HG03175 (cell line): ENCODE measurements around the gene APOBEC3G.
"Not testable (repeated sequence)": the region's sequence is repeated elsewhere in the genome, so short reads cannot be mapped to it uniquely, and the experiment has no call there.

Experiments
- ATAC-seq: cut with Tn5 transposase; IDR thresholded peaks from one replicate; pipeline ENCODE4 v1.9.1; 2021; ENCODE audit warnings: mild to moderate bottlenecking, moderate library complexity; ENCODE audit not compliant: unreplicated experiment

APOBEC3G gene

DNA sequence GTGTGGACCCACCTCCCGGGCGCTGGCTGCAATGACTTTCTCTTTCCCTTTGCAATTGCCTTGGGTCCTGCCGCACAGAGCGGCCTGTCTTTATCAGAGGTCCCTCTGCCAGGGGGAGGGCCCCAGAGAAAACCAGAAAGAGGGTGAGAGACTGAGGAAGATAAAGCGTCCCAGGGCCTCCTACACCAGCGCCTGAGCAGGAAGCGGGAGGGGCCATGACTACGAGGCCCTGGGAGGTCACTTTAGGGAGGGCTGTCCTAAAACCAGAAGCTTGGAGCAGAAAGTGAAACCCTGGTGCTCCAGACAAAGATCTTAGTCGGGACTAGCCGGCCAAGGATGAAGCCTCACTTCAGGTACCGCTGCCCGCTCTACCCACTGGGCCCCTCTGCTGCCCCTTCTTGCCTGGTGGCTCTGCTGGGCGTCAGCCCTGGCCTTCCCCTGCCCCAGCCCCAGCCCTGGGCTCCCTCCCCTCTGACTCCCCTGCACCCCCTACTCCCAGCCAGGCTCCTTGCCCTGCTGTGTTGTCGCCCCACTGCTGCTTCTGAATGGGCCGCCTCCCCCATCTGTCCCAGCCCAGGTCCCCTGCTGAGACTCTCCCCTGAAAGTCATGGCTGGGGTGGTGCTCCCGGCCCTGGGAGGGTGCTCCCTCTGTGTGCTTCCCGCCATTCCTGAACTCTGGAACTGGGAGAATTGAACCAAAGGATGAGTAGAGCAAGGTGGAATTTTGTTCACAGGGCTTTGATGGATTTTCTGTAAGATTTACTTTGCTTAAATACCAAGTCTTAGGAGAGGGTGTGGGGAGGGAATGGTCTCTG is at the start of gene APOBEC3G:
Gene APOBEC3G, plus strand, starts transcription at position 250 of the 815 bp plus-strand sequence. Its CDS starts 87 bp downstream, at position 337.
- peak; percentile 62 for ATAC-seq

DNA sequence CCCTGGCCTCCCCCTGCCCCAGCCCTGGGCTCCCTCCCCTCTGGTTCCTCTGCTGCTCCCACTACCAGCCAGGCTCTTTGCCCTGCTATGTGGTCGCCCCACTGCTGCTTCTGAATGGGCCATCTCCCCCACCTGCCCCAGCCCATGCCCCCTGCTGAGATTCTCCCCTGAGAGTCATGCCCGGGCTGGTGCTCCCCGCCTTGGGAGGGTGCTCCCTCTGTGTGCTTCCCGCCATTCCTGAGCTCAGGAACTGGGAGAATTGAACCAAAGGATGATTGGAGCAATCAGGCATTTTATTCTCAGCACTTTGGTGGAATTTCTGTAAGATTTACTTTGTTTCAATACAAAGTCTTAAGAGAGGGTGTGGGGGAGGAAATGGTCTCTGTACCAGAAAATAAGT is 49.4 kb upstream of the APOBEC3G start:
- no peak for ATAC-seq

DNA sequence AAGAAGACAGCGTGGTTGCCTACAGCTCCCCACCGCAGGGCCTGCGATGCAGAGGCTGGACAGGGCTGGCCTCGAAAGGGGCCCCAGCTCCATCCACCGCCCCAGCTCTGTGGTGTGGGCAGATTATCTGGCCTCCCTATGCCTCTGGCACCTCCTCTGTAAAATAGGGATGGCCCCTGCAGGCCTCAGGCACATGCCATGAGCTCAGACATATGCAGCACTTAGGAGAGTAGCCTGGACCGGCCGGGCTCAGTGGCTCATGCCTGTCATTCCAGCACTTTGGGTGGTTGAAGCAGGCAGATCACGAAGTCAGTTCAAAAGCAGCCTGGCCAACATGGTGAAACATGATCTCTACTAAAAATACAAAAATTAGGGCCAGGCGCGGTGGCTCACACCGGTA is 48.8 kb upstream of the APOBEC3G start:
- ATAC-seq: no peak

DNA sequence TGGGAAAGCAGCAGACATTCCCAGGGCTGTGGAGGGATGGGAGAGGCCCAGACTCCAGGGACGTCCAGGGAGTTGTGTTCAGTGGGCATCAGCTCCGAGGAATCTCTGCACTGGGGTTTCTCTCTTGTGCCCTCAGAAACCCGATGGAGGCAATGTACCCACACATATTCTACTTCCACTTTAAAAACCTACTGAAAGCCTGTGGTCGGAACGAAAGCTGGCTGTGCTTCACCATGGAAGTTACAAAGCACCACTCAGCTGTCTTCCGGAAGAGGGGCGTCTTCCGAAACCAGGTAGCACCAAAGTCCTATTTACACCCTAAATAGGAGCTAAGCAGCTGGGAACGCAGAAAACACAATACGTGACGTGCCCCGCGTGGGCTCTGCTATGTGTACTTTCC is 47.8 kb upstream of the APOBEC3G start:
- no peak for ATAC-seq

DNA sequence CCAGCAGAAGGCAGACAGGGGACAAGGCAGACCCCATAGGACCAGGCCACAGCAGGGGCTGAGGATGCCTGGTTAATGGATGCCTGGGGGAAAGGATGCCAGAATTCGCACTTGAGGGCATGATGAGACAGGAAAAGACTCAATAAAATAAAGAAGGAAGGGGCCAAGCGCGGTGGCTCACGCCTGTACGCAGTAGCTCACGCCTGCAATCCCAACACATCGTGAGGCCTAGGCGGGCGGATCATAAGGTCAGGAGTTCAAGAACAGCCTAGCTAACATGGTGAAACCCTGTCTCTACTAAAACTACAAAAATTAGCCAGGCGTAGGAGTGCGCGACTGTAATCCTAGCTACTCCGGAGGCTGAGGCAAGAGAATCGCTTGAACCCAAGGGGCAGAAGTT is 46.4 kb upstream of the APOBEC3G start:
- ATAC-seq: no peak

DNA sequence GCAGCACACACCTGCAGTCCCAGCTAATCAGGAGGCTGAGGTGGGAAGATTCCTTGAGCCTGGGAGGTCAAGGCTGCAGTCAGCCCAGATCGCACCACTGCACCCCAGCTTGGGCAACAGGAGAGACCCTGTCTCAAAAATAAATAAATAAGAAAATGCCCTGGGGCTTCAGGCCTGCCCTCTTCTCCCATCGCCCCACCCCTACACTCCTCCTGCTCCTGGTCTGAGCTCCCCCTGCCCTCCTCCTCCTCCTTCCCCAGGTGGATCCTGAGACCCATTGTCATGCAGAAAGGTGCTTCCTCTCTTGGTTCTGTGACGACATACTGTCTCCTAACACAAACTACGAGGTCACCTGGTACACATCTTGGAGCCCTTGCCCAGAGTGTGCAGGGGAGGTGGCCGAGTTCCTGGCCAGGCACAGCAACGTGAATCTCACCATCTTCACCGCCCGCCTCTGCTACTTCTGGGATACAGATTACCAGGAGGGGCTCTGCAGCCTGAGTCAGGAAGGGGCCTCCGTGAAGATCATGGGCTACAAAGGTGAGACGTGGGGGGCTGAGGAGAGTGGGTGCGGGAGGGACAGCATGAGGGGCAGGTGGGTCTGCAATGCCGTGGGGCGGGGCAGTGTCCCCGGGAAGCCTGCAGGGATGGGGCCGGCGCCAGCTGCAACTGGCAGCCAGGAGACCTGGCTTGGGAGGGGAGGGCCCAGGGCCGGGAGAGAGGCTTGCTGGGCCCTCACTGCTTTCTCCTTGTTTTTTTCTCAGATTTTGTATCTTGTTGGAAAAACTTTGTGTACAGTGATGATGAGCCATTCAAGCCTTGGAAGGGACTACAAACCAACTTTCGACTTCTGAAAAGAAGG is 45.4 kb upstream of the APOBEC3G start:
- ATAC-seq: not testable (repeated sequence)

DNA sequence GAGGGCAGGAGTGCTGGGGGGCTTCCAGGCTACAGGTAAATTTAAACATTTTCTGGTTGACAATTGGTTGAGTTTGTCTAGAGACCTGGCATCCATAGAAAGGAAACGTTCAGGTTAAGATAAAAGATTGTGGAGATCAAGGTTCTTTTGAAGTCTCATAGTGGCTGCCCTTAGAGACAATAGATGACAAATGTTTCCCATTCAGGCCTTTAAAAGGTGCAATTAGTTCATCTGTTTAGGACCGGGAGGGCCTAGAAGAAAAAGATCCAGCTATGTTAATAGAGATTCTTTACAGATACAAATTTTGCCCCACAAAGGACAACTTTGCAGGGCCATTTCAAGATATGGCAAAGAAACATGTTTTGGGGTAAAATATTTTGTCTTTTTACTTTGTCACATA is 40.0 kb upstream of the APOBEC3G start:
- not testable (repeated sequence) for ATAC-seq

DNA sequence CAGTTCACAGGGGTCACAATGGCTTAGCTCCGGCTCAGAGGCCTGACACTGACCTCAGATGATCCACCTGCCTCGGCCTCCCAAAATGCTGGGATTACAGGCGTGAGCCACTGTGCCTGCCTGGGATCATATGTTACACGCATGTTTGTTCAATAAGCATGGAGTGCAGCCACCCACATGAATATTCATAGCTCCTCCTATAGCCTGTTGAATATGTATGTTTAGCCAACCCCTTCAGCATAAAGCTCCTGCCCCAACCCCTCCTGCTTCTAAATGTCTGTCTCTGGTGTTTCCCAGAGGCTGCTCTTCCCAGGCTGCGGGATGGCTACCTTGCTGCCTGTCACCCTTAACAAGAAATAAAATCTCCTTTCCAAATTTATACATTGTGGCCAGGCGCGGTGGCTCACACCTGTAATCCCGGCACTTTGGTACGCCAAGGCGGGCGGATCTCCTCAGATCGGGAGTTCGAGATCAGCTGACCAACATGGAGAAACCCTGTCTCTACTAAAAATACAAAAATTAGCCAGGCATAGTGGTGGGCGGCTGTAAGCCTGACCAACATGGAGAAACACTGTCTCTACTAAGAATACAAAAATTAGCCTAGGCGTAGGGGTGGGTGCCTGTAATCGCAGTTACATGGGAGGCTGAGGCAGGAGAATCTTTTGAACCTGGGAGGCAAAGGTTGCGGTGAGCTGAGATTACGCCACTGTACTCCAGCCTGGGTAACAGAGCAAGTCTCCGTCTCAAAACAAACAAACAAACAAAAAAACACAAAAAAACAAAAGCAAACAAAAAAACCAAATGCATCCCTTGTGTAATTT is 37.6 kb upstream of the APOBEC3G start:
- no peak for ATAC-seq

DNA sequence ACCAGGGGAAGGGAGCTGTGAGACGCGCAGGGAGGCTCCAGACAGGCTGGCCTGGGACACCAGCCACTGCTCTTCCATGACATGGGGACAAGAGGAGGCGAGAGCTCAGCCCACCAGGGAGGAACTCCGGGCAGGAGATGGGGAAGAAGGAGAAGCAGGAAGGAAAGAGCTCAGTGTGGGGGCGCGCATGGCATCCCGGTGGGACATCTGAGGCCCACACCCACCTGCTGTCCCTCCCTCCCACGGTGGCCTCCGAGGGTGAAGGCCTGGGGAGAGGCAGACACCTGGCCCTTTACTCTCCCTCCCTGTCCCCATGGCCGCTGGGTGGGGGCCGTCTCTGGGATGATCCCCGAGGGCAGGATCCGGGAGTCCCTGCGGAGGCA is 36.9 kb upstream of the APOBEC3G start:
- not testable (repeated sequence) for ATAC-seq

DNA sequence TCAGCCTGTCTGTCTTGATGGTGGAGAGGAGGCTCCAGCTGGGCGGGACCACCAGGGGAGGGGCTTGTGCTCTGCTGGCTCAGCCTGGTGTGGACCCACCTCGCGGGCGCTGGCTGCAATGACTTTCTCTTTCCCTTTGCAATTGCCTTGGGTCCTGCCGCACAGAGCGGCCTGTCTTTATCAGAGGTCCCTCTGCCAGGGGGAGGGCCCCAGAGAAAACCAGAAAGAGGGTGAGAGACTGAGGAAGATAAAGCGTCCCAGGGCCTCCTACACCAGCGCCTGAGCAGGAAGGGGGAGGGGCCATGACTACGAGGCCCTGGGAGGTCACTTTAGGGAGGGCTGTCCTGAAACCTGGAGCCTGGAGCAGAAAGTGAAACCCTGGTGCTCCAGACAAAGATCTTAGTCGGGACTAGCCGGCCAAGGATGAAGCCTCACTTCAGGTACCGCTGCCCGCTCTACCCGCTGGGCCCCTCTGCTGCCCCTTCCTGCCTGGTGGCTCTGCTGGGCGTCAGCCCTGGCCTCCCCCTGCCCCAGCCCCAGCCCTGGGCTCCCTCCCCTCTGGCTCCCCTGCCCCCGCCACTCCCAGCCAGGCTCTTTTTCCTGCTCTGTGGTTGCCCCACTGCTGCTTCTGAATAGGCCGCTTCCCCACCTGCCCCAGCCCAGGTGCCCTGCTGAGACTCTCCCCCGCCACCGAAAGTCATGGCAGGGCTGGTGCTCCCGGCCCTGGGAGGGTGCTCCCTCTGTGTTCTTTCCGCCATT is 36.4 kb upstream of the APOBEC3G start, which contains the start of gene APOBEC3F:
Gene APOBEC3F, plus strand, starts transcription at position 327 of the 759 bp plus-strand sequence. Its CDS starts 97 bp downstream, at position 424.
- peak; percentile 99 for ATAC-seq

DNA sequence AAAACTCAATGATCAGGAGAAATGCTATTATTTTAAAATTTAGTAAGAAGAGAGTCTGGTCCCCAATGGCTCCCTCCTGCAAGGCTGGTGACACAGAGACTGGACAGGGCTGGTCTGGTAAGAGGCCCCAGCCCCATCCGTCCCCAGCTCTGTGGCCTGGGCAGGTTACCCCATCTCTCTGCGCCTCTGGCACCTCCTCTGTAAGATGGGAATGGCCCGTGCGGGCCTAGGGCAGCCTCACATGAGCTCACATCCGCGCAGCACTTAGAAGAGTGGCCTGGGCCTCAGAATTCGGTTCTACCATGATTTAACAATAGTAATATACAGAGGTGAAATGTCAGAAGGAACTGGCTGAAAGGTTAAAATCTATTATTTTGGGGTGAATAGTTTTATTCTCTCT is 35.2 kb upstream of the APOBEC3G start:
- ATAC-seq: no peak

DNA sequence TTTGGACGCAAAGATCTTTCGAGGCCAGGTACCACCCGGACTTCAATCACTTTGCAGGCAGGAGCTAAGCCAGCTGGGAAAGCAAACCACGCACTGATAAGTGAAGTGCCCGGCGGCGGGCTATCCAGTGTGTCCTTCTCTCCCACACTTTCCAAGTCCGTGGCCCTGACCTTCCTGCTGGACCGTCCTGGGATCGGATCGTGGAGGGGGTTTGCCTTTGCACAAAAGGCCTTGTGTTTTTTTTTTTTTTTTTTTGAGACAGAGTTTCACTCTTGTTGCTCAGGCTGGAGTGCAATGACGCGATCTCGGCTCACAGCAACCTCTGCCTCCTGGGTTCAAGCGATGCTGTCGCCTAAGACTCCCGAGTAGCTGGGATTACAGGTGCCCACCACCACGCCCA is 34.0 kb upstream of the APOBEC3G start:
- not testable (repeated sequence) for ATAC-seq

DNA sequence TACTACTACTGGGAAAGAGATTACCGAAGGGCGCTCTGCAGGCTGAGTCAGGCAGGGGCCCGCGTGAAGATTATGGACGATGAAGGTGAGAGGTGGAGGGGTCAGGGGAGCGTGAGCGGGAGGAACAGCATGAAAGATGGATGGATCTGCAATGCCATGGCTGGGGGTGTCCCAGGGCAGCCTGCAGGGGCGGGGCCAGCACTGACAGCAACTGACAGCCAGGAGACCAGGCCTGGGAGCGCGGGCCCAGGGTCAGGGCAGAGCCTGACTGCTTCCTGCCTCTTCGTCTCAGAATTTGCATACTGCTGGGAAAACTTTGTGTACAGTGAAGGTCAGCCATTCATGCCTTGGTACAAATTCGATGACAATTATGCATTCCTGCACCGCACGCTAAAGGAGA is 31.9 kb upstream of the APOBEC3G start:
- not testable (repeated sequence) for ATAC-seq

DNA sequence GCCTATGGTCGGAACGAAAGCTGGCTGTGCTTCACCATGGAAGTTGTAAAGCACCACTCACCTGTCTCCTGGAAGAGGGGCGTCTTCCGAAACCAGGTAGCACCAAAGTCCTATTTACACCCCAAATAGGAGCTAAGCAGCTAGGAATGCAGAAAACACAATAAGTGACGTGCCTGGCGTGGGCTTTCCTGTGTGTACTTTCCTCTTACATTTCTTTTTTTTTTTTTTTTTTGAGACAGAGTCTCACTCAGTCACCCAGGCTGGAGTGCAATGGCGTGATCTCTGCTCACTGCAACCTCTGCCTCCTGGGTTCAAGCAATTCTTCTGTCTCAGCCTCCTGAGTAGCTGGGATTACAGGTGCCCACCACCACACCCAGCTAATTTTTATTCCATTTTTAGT is 27.6 kb upstream of the APOBEC3G start:
- not testable (repeated sequence) for ATAC-seq

DNA sequence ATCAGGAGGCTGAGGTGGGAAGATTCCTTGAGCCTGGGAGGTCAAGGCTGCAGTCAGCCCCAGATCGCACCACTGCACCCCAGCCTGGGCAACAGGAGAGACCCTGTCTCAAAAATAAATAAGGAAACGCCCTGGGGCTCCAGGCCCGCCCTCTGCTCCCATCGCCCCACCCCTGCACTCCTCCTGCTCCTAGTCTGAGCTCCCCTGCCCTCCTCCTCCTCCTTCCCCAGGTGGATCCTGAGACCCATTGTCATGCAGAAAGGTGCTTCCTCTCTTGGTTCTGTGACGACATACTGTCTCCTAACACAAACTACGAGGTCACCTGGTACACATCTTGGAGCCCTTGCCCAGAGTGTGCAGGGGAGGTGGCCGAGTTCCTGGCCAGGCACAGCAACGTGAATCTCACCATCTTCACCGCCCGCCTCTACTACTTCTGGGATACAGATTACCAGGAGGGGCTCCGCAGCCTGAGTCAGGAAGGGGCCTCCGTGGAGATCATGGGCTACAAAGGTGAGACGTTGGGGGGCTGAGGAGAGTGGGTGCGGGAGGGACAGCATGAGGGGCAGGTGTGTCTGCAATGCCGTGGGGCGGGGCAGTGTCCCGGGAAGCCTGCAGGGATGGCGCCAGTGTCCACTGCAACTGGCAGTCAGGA is 25.1 kb upstream of the APOBEC3G start:
- not testable (repeated sequence) for ATAC-seq

DNA sequence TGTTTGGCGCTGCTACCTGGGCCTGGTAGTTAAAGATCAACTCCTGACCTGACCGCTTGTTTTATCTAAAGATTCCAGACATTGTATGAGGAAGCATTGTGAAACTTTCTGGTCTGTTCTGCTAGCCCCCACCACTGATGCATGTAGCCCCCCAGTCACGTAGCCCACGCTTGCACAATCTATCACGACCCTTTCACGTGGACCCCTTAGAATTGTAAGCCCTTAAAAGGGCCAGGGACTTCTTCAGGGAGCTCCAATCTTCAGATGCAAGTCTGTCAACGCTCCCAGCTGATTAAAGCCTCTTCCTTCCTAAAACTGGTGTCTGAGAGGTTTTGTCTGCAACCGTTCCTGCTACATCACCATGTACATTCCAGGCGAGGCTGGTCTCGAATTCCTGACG is 21.4 kb upstream of the APOBEC3G start:
- no peak for ATAC-seq

DNA sequence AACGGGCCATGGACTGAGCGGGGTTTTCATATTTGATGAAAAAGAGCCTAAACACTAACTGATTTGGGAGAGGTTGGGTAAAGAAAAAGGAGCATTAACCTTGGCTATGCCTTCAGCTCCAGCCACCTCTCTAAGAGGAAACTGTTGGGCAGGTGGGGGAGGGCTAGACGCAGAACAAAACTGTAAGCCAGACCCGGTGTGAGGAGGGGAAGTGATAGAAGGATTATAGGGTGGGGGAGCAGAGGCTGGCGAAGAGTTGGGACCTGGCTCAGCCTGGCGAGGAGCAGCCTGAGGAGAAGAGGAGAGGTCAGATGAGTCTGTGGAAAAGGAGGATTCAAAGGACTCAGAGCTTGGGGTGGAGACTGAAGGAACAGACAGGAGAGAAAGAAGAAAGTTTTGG is 15.8 kb upstream of the APOBEC3G start:
- ATAC-seq: not testable (repeated sequence)

DNA sequence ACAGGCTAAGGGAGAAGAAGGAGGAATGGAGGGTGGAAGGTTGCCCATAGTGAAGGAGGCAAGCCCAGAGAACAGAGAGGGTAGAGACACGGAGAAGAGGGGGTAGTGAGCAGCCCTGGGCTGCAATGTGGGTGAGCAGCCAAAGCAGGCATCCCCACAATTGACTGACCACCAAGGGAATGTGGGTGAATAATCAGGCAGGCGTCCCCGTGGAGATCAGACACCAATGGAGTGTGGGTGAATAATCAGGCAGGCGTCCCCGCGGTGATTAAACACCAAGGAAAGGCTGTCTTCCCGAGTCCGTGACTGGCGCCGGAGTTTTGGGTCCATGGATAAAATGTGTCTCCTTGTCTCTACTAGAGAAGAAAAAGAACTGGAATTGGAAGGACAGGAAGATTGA is 15.1 kb upstream of the APOBEC3G start:
- ATAC-seq: not testable (repeated sequence)

DNA sequence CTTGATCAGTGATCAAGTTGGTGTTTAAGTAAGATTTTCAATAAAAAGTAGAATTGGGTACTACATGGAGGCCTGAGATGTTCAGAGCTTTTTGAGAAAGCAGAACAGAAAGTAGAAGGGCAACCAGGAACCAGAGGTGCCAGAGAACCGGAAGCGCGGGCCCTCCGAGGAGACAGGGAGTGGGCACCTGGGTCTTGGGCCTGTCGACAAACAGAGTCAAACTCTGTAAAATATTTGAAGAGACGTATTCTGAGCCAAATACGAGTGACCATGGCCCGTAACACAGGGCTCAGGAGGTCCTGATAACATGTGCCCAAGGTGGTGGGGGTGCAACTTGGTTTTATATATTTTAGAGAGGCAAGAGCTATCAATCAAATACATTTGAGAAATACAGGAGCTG is 13.2 kb upstream of the APOBEC3G start:
- ATAC-seq: peak; percentile 49
